OCI-LY7 (cell line): Measurements from ENCODE around the gene GALNT15. TPM values are rescaled to one million over a fixed set of nuclear protein-coding genes. Genes with fewer than 3 reads are reported as not detected.

Experiments used
- BruUV-seq: library from RNA; stranded (reverse); fragments of 400-500 nt; replicated peaks from 2 replicates; lab custom pipeline; 2021; lab: Mats Ljungman, UMichigan
- CTCF ChIA-PET: fragments of 300-600 bp; sonication (Branson Sonifier 250); formaldehyde crosslinking; loops from one replicate; lab custom pipeline; 2022; ENCODE audit warnings: antibody characterized with exemption; ENCODE audit not compliant: unreplicated experiment; lab: Charles Lee
- POLR2A ChIA-PET: fragments of 300-600 bp; sonication (Branson Sonifier 250); formaldehyde crosslinking; loops from one replicate; lab custom pipeline; 2022; ENCODE audit warnings: antibody characterized with exemption; lab: Charles Lee
- DNase-seq: peaks from one replicate; pipeline ENCODE4 v3.0.0-alpha.2; 2015; ENCODE audit warnings: low spot score
- H2AFZ ChIP-seq: fragments of 200-600 bp; sonication (generic), shearing (Covaris generic); 2 replicates; pipeline ENCODE4 v1.6.1; 2014; ENCODE audit warnings: mild to moderate bottlenecking, antibody characterized with exemption, low read length, moderate library complexity
- H3K27ac ChIP-seq: fragments of 200-600 bp; sonication (generic); 2 replicates; pipeline ENCODE4 v1.5.1; 2014; ENCODE audit warnings: mixed run types, low read depth, mild to moderate bottlenecking, moderate library complexity, low read length, inconsistent platforms; ENCODE audit not compliant: poor library complexity, severe bottlenecking
- H3K36me3 ChIP-seq: fragments of 200-600 bp; sonication (generic); 2 replicates; pipeline ENCODE4 v1.6.1; 2014; ENCODE audit warnings: mild to moderate bottlenecking, antibody characterized with exemption, low read length, moderate library complexity, mixed read lengths; ENCODE audit not compliant: insufficient read depth
- H3K4me1 ChIP-seq: fragments of 200-600 bp; sonication (generic); 2 replicates; pipeline ENCODE4 v1.5.1; 2014; ENCODE audit warnings: mild to moderate bottlenecking, low read length; ENCODE audit not compliant: insufficient read depth, poor library complexity, severe bottlenecking
- H3K4me2 ChIP-seq: fragments of 200-600 bp; sonication (generic); 2 replicates; pipeline ENCODE4 v1.6.1; 2014; ENCODE audit warnings: mild to moderate bottlenecking, low read length
- H3K4me3 ChIP-seq: fragments of 200-600 bp; sonication (generic); 2 replicates; pipeline ENCODE4 v1.5.1; 2014; ENCODE audit warnings: mild to moderate bottlenecking, low read depth, low read length; ENCODE audit not compliant: poor library complexity, severe bottlenecking
- H3K79me2 ChIP-seq: fragments of 200-600 bp; sonication (generic); 2 replicates; pipeline ENCODE4 v1.6.1; 2016; ENCODE audit warnings: low read depth, mild to moderate bottlenecking, low read length, moderate library complexity, mixed read lengths; ENCODE audit not compliant: insufficient read depth
- H3K9me2 ChIP-seq: fragments of 200-600 bp; sonication (generic); 2 replicates; pipeline ENCODE4 v1.6.1; 2016; ENCODE audit warnings: mild to moderate bottlenecking, low read length, mixed read lengths; ENCODE audit not compliant: insufficient read depth
- H3K9me3 ChIP-seq: fragments of 200-600 bp; sonication (generic); 2 replicates; pipeline ENCODE4 v1.6.1; 2014; ENCODE audit warnings: mild to moderate bottlenecking, mixed run types, low read length, mixed read lengths
- H4K20me1 ChIP-seq: fragments of 200-600 bp; sonication (generic); 2 replicates; pipeline ENCODE4 v1.6.1; 2014; ENCODE audit warnings: mild to moderate bottlenecking, antibody characterized with exemption, low read length, moderate library complexity, mixed read lengths; ENCODE audit not compliant: insufficient read depth
- CTCF ChIP-seq: fragments of 200-600 bp; sonication (generic); conservative IDR thresholded peaks from 2 replicates; pipeline ENCODE4 v1.5.1; 2014; ENCODE audit warnings: mild to moderate bottlenecking, antibody characterized with exemption, low read length, moderate library complexity, mixed read lengths
- EZH2phosphoT487 ChIP-seq: fragments of 200-600 bp; sonication (generic); IDR thresholded peaks from 2 replicates; pipeline ENCODE4 v1.6.1; 2018; ENCODE audit warnings: low read depth, borderline replicate concordance, mild to moderate bottlenecking, mixed run types, antibody characterized with exemption, low read length, moderate library complexity, mixed read lengths
- intact Hi-C: fragments of 100-400 bp; cut with micrococcal nuclease; formaldehyde crosslinking; loops from one replicate; pipeline ENCODE4 v1.10.0; 2022; ENCODE audit not compliant: unreplicated experiment
- total RNA-seq, 2 experiments: library from RNA; depleted of rRNA in 1 of 2; stranded (reverse); fragments of >200 nt in 1 of 2; shearing (Covaris generic) in 1 of 2; gene quantifications; 2 replicates each; pipeline ENCODE4 v1.2.3, GENCODE V29; 2014 to 2022

GALNT15 gene
- total RNA-seq, 2 experiments from 2014 or later, result 0.03 TPM; not detected in 1

- intact Hi-C loops, result no loop called here
- 0 out of 2 replicates have a peak, but pooled peaks cover 4% of the 10 kb centered on the region for H3K9me3 ChIP-seq
- H3K9me2 ChIP-seq, result no peaks in the 10 kb centered on the region
- BruUV-seq, result no TSS peak
- H3K4me1 ChIP-seq, result no peaks in the 10 kb centered on the region
- no peaks in the 10 kb centered on the region for H3K36me3 ChIP-seq
- H4K20me1 ChIP-seq, result no peaks in the 10 kb centered on the region
- CTCF ChIA-PET, result no interaction called here
- TF ChIP-seq EZH2phosphoT487, result no peak
- no peak overlapping the region for H3K4me3 ChIP-seq
- H2AFZ ChIP-seq, result no peak overlapping the region
- H3K4me2 ChIP-seq, result no peak overlapping the region
- DNase-seq, result no peak
- POLR2A ChIA-PET, result no interaction called here
- no peak overlapping the region for H3K27ac ChIP-seq
- H3K79me2 ChIP-seq, result no peaks in the 10 kb centered on the region
These were observed 25.7 kb upstream of the GALNT15 start for GRCh38 chr3:16148783-16149182.

GRCh38 chr3:16150285-16150684 lies 24.2 kb upstream of the GALNT15 start:
- no TSS peak for BruUV-seq
- Histone ChIP-seq H3K4me1 (no peaks in the 10 kb centered on the region), H3K4me2 (no peak overlapping the region), H3K9me2 (no peaks in the 10 kb centered on the region), H3K4me3 (no peak overlapping the region), H2AFZ (no peak overlapping the region), H4K20me1 (no peaks in the 10 kb centered on the region), H3K27ac (no peak overlapping the region), H3K79me2 (no peaks in the 10 kb centered on the region), H3K9me3 (no peaks in the 10 kb centered on the region), H3K36me3 (no peaks in the 10 kb centered on the region)
- CTCF ChIA-PET, result no interaction called here
- POLR2A ChIA-PET, result interaction anchor here (1.3 kb wide), 1 partner anchor 16 kb away, joined by 3 read pairs; no protein-coding TSS in a partner anchor
- no peak for DNase-seq
- intact Hi-C loops, result no loop called here
- TF ChIP-seq EZH2phosphoT487, result no peak
- TF ChIP-seq CTCF, result no peak

GRCh38 chr3:16151109-16151508 lies 23.4 kb upstream of the GALNT15 start:
- H2AFZ ChIP-seq, result no peak overlapping the region
- H4K20me1 ChIP-seq, result no peaks in the 10 kb centered on the region
- no peak overlapping the region for H3K4me3 ChIP-seq
- H3K27ac ChIP-seq, result no peak overlapping the region
- CTCF ChIA-PET, result no interaction called here
- POLR2A ChIA-PET, result interaction anchor here (1.3 kb wide), 1 partner anchor 17 kb away, joined by 3 read pairs; no protein-coding TSS in a partner anchor
- H3K4me1 ChIP-seq, result no peaks in the 10 kb centered on the region
- no peaks in the 10 kb centered on the region for H3K9me3 ChIP-seq
- intact Hi-C loops, result no loop called here
- H3K9me2 ChIP-seq, result no peaks in the 10 kb centered on the region
- no peak for DNase-seq
- H3K4me2 ChIP-seq, result no peak overlapping the region
- H3K79me2 ChIP-seq, result no peaks in the 10 kb centered on the region
- TF ChIP-seq EZH2phosphoT487 (no peak), CTCF (no peak)
- BruUV-seq, result no TSS peak
- no peaks in the 10 kb centered on the region for H3K36me3 ChIP-seq
